ENCODE results near the gene SFXN3. TPM values are rescaled to one million over a fixed set of nuclear protein-coding genes. Genes with fewer than 3 reads are reported as not detected.

SFXN3 gene
- total and polyA plus RNA-seq, 10 of the 15 experiments (the other 5 are each of a cell fraction or from before 2014, with no cell fraction given), result 0.05 to 11.3 (median 1.2) TPM

GRCh38 chr10:101089520-101090299 lies 58.7 kb downstream of the SFXN3 start (continued):
- no peak for TF ChIP-seq PRDM15 (CRISPR knock-in tag; IDR thresholded peaks at IDR 0.05)

GRCh38 chr10:101090597-101090996 lies 59.6 kb downstream of the SFXN3 start:
- ChIA-PET SMC1A (ENCODE audit: uncharacterized antibody, unreplicated experiment) (no interaction called here), POLR2A (no interaction called here), RAD21 (ENCODE audit: unreplicated experiment) (interaction anchor here (0.8 kb wide), 1 partner anchor 11 kb away, joined by 3 read pairs; no protein-coding TSS in a partner anchor), CTCF (interaction anchor here (2.6 to 13.8 kb wide), 2 partner anchors 16 to 51 kb away, joined by 9 to 231 read pairs; no protein-coding TSS in a partner anchor)
- Histone ChIP-seq H3K4me3 (no peak overlapping the region), H3K27me3 (replicated peaks in 1 of 2; ENCODE audit: control insufficient read depth in 2 of 2, insufficient read depth in 2 of 2, low read length in 1 of 2) (peaks cover 2 to 6% of the 10 kb centered on the region in 2 experiments; a peak in 3 of 4 replicates), H3K36me3 (ENCODE audit: control insufficient read depth in 2 of 2, insufficient read depth in 2 of 2, low read length in 1 of 2) (no peaks in the 10 kb centered on the region), H3K79me2 (ENCODE audit: control insufficient read depth, insufficient read depth, low read length) (no peaks in the 10 kb centered on the region), H3K27ac (ENCODE audit: control insufficient read depth, insufficient read depth) (no peak overlapping the region), H2AFZ (ENCODE audit: control insufficient read depth, low read depth, low read length) (no peak overlapping the region), H4K20me1 (ENCODE audit: control insufficient read depth, insufficient read depth) (no peaks in the 10 kb centered on the region), H3K4me2 (ENCODE audit: control insufficient read depth, insufficient read depth) (no peak overlapping the region), H3K4me1 (ENCODE audit: control insufficient read depth, insufficient read depth, low read length) (no peaks in the 10 kb centered on the region), H3K9me3 (replicated peaks; ENCODE audit: control insufficient read depth, insufficient read depth, low read length) (no peaks in the 10 kb centered on the region), H3K9ac (ENCODE audit: control insufficient read depth, insufficient read depth, low read length) (no peak overlapping the region)
- DNase-seq (ENCODE audit: low read depth, low spot score) (no peak), FAIRE-seq (no peak), ATAC-seq (no peak)
- no TSS peak for BruUV-seq (replicated peaks)
- WGBS (ENCODE audit: insufficient coverage, insufficient replicate concordance, low lambda C conversion rate, missing lambda C conversion rate), result 48% methylated on average over 5 of the region's 5 CpGs
- in situ Hi-C loops (cut with MboI), result no loop called here
- intact Hi-C loops (cut with micrococcal nuclease; ENCODE audit: unreplicated experiment), result no loop called here
- no peak for TF ChIP-seq GATAD2B (conservative IDR thresholded peaks at IDR 0.05; ENCODE audit: low read depth)
- TF ChIP-seq HCFC1 (IDR thresholded peaks at IDR 0.05; ENCODE audit: low read length), result no peak
- no peak for TF ChIP-seq PKNOX1 (IDR thresholded peaks at IDR 0.05)
- no peak for TF ChIP-seq SMARCA5 (IDR thresholded peaks at IDR 0.05)
- TF ChIP-seq IKZF1 (conservative IDR thresholded peaks at IDR 0.05), result no peak
- TF ChIP-seq NFIC (IDR thresholded peaks at IDR 0.05; ENCODE audit: low read depth, low read length), result no peak
- TF ChIP-seq, protein P1, sequence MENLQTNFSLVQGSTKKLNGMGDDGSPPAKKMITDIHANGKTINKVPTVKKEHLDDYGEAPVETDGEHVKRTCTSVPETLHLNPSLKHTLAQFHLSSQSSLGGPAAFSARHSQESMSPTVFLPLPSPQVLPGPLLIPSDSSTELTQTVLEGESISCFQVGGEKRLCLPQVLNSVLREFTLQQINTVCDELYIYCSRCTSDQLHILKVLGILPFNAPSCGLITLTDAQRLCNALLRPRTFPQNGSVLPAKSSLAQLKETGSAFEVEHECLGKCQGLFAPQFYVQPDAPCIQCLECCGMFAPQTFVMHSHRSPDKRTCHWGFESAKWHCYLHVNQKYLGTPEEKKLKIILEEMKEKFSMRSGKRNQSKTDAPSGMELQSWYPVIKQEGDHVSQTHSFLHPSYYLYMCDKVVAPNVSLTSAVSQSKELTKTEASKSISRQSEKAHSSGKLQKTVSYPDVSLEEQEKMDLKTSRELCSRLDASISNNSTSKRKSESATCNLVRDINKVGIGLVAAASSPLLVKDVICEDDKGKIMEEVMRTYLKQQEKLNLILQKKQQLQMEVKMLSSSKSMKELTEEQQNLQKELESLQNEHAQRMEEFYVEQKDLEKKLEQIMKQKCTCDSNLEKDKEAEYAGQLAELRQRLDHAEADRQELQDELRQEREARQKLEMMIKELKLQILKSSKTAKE (IDR thresholded peaks at IDR 0.05; ENCODE audit: low read depth, poor library complexity, severe bottlenecking), result no peak
- no peak for TF ChIP-seq BMI1 (IDR thresholded peaks at IDR 0.05; ENCODE audit: borderline replicate concordance)
- TF ChIP-seq MEF2A (IDR thresholded peaks at IDR 0.05; ENCODE audit: insufficient read depth, low read depth, low read length), result no peak
- no peak for TF ChIP-seq LARP7 (IDR thresholded peaks at IDR 0.05)
- no peak for TF ChIP-seq TCF3 (IDR thresholded peaks at IDR 0.05; ENCODE audit: borderline replicate concordance, insufficient read depth, low read depth, low read length)
- TF ChIP-seq, protein P2, sequence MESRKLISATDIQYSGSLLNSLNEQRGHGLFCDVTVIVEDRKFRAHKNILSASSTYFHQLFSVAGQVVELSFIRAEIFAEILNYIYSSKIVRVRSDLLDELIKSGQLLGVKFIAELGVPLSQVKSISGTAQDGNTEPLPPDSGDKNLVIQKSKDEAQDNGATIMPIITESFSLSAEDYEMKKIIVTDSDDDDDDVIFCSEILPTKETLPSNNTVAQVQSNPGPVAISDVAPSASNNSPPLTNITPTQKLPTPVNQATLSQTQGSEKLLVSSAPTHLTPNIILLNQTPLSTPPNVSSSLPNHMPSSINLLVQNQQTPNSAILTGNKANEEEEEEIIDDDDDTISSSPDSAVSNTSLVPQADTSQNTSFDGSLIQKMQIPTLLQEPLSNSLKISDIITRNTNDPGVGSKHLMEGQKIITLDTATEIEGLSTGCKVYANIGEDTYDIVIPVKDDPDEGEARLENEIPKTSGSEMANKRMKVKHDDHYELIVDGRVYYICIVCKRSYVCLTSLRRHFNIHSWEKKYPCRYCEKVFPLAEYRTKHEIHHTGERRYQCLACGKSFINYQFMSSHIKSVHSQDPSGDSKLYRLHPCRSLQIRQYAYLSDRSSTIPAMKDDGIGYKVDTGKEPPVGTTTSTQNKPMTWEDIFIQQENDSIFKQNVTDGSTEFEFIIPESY (IDR thresholded peaks at IDR 0.05), result no peak
